K562 (cell line): ENCODE measurements around the gene RPL15.

Experiments used
- CTCF ChIP-seq, 3 experiments: IDR thresholded peaks in 2 of 3; conservative IDR thresholded peaks in 1 of 3; 2 replicates each; pipeline ENCODE4 v1.5.1; 2011 to 2012; ENCODE audit warnings: low read length in 3 of 3, mild to moderate bottlenecking in 3 of 3, control low read depth in 2 of 3, improper control_type of control experiment in 1 of 3, inconsistent platforms in 1 of 3, low read depth in 1 of 3, mixed read lengths in 1 of 3, moderate library complexity in 1 of 3; ENCODE audit not compliant: insufficient read depth in 2 of 3
- FOXK1 ChIP-seq: sonication (generic); formaldehyde crosslinking; IDR thresholded peaks from 2 replicates; pipeline ENCODE4 v1.8.0; 2022; ENCODE audit warnings: missing genetic modification reagents, mild to moderate bottlenecking, borderline replicate concordance
- JUN ChIP-seq, 2 experiments: sonication (generic) in 1 of 2; formaldehyde crosslinking in 1 of 2; IDR thresholded peaks; 2 replicates each; pipeline versions ENCODE4 v1.6.1 to v1.8.0; 2012 to 2022; ENCODE audit warnings: borderline replicate concordance in 2 of 2, mild to moderate bottlenecking in 2 of 2, improper control_type of control experiment in 1 of 2, low read depth in 1 of 2, low read length in 1 of 2, missing genetic modification reagents in 1 of 2
- ZNF277 ChIP-seq: fragments of 250-450 bp; sonication (Bioruptor Pico); IDR thresholded peaks from 2 replicates; pipeline ENCODE4 v1.8.0; 2022; ENCODE audit warnings: inconsistent platforms, mild to moderate bottlenecking, moderate library complexity, borderline replicate concordance

GRCh38 chr3:23904545-23904944, 12.4 kb upstream of the RPL15 start:
- no peak for TF ChIP-seq CTCF (IDR thresholded peaks at IDR 0.05 in 2 of 3, conservative IDR thresholded peaks at IDR 0.05 in 1 of 3; ENCODE audit: insufficient read depth in 2 of 3, low read depth in 1 of 3, low read length in 3 of 3)
- TF ChIP-seq JUN (IDR thresholded peaks at IDR 0.05; ENCODE audit: borderline replicate concordance, low read depth, low read length), result no peak
- TF ChIP-seq JUN (CRISPR knock-in tag; IDR thresholded peaks at IDR 0.05; ENCODE audit: borderline replicate concordance), result no peak
- TF ChIP-seq ZNF277 (CRISPR knock-in tag), result no peak
- no peak for TF ChIP-seq FOXK1 (CRISPR knock-in tag)
